KBM-7 (cell line): Measurements from ENCODE around the gene GOLGA6L1.
"Not testable (repeated sequence)": the region's sequence is repeated elsewhere in the genome, so short reads cannot be mapped to it uniquely, and the experiment has no call there.

Source experiments
- DNase-seq: peaks from one replicate; pipeline ENCODE4 v3.0.0-alpha.2; 2015
- in situ Hi-C: fragments of 300-500 bp; cut with MboI; formaldehyde crosslinking; loops from 2 replicates; pipeline ENCODE4 v1.14.3; 2020; ENCODE audit warnings: low sequenced_read_pairs, low pct_unique_long_range_greater_than_20kb, mixed read lengths

GOLGA6L1 gene, protein sequence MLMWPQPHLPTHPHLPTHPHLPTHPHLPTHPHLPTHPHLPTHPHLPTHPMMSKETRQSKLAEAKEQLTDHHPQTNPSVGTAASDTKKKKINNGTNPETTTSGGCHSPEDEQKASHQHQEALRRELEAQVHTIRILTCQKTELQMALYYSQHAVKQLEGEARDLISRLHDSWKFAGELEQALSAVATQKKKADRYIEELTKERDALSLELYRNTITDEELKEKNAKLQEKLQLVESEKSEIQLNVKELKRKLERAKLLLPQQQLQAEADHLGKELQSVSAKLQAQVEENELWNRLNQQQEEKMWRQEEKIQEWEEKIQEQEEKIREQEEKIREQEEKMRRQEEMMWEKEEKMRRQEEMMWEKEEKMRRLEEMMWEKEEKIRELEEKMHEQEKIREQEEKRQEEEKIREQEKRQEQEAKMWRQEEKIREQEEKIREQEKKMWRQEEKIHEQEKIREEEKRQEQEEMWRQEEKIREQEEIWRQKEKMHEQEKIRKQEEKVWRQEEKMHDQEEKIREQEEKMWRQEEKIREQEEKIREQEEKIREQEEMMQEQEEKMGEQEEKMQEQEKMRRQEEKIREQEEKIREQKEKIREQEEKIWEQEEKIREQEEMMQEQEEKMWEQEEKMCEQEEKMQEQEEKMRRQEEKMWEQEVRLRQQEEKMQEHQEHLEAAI

DNA sequence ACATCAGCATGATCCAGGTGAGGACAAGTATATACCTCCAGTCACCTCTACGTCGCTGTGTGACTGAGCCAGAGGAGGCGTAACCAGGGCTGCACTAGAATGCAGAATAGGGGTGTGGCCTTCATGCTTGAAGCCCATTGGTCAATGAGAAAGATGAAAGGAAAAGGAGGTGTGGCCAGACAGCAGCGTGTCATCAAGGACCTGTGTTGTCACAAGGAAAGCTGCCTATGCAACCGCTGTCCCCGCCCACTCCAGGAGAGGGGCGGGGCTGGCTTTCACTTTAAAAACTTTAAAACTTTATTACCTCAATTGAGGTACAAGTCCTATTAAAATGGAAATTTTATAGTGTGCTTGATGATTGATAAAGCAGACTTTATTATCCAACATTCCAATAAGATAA, at the start of gene GOLGA6L1:
TSS of gene GOLGA6L1 (minus strand) at position 101 of the 400 bp plus-strand sequence. CDS start at position 10, 91 bp downstream.
- in situ Hi-C loops, DNase-seq: not testable (repeated sequence)

DNA sequence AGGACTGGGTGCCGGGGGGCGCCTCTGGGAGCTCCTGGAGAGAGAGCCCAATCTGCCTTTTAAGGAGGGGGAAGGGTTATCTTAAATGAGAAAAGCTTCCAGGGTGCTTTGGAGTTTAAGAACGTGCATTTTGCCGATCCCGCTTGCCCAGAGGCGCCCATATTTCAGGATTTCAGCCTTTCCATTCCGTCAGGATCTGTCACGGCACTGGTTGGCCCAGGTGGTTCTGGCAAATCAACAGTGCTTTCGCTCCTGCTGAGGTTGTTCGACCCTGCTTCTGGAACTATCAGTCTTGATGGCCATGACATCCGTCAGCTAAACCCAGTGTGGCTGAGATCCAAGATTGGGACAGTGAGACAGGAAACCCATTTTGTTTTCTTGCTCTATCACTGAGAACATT, 44.6 kb upstream of the GOLGA6L1 start:
- in situ Hi-C loops, DNase-seq: not testable (repeated sequence)

DNA sequence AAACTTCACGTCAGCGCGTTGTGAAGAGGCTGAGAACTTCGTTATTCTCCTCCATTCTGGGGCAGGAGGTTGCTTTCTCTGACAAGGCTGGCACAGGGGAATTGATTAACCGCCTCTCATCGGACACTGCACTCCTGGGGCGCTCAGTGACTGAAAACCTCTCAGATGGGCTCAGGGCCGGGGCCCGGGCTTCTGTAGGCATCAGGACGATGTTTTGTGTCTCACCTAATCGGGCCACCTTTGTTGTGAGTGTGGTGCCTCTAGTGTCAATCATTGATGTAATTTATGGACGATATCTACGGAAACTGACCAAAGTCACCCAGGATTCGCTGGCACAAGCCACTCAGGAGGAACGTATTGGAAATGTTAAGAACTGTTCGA, 43.9 kb upstream of the GOLGA6L1 start:
- in situ Hi-C loops, DNase-seq: not testable (repeated sequence)

DNA sequence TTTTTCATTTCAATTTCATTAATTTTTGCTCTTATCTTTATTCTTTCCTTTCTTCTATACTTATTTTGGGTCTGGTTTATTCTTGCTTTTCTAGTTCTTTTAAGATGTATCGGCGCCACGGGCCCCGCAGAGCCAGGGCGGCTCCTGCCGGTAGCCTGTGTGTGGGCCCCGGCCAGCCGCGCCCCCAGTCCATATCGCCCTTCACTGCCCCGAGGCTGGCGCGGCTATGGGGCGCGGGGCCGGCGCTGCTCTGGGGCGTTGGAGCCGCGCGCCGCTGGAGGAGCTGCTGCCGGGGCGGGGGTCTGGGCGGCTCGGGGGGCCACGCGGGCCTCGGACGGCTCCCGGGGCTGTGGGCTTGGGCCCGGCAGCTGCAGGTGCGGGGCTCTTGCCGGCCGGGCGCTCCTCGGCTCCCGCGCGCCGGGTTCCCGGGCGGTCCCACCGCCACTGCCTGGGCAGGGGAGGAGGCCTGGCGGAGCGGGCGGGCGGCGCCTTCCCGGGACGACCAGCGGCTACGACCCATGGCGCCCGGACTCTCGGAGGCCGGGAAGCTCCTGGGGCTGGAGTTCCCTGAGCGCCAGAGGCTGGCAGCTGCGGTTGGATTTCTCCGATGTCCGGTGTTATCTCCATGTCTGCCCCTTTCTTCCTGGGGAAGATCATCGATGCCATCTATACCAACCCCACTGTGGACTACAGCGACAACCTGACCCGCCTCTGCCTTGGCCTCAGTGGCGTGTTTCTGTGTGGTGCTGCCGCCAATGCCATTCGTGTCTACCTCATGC, 43.3 kb upstream of the GOLGA6L1 start:
- DNase-seq, in situ Hi-C loops: not testable (repeated sequence)

DNA sequence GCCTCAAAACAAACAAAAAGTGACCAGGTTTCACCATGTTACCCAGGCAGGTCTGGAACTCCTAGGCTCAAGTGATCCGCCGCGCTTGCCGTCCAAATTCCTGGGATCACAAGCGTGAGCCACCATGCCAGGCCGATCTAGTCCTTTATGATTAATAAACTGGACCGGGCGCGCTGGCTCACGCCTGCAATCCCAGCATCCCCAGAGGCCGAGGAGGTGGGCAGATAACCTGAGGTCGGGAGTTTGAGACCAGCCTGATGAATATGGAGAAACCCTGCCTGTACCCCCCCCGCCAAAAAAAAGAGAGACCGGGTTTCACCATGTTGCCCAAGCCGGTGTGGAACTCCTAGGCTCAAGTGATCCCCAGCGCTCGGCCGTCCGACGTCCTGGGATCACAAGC, 40.1 kb upstream of the GOLGA6L1 start:
- in situ Hi-C loops, DNase-seq: not testable (repeated sequence)

DNA sequence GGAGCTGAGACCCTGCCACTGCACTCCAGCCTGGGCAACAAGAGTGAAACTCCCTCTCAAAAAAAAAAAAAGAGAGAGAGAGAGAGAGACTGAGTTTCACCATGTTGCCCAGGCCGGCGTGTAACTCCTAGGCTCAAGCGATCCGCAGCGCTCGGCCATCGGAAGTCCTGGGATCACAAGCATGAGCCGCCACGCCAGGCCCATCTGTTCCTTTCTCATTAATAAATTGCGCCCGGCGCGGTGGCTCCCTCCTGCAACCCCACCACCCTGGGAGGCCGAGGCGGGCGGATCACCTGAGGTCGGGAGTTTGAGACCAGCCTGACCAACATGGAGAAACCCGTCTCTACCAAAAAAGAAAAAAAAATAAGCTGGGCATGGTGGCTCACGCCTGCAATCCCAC, 39.0 kb upstream of the GOLGA6L1 start:
- in situ Hi-C loops, DNase-seq: not testable (repeated sequence)

DNA sequence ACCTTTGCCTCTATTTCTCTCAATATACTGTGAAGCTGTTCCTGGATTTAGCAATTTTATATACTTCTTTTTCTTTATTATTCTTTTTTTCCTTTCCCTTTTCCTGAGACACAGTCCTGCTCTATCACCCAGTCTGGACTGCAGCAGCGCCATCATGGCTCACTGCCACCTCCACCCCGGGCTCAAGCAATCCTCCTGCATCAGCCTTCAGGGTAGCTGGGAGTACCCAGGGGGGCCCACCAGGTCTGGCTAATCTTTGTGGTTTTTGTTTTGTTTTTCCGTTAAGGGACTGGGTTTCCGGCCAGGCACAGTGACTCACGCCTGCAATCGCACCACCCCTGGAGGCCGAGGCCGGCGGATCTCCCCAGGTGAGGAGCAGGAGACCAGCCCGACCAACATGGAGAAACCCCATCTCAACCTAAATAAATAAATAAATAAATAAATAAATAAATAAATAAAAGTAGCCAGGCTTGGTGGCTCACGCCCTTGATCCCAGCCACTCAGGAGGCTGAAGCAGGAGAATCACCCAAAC, 38.1 kb upstream of the GOLGA6L1 start:
- DNase-seq, in situ Hi-C loops: not testable (repeated sequence)

DNA sequence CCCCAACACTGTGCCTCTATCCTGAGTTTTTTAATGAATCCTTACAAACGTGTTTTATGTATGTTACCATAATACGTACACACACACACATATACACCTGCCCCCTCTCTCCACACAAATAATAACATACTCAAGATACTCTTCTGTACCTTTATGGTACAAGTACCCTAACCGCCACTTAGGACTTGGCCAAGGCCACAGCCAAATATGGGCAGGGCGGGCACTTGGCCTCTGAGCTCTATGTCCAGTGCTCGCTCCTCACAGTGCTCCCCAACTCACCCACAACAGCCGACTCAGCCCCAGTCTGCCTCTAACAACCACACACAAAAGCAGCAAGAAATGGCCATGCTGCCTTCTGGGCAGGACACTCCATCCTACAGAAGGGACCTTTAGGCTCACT, 3.8 kb downstream of the GOLGA6L1 start:
- DNase-seq = not testable (repeated sequence)

DNA sequence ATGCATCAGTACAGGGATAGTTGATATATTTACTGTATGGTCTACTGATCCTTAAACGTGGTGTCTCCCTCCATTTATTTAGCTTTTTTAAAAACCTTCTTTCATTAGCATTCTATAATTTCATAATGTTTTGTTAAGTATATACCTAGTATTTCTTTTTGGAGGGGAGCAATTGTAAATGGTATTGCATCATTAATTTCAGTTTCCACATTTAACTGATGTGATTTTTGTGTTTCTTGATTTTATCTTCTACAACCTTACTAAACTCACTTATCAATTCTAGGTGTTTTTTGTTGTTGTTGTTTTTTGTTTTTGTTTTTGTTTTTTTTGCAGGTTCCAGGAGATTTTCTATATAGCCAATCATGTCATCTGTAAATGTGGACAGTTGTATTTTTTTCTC, 18.4 kb downstream of the GOLGA6L1 start:
- in situ Hi-C loops = loop anchor here (25.0 kb wide), 1 partner anchor 206 kb away; no protein-coding TSS in a partner anchor
- DNase-seq = no peak

More for the DNA sequence above, 3.8 kb downstream of the GOLGA6L1 start:
- in situ Hi-C loops = not testable (repeated sequence)

DNA sequence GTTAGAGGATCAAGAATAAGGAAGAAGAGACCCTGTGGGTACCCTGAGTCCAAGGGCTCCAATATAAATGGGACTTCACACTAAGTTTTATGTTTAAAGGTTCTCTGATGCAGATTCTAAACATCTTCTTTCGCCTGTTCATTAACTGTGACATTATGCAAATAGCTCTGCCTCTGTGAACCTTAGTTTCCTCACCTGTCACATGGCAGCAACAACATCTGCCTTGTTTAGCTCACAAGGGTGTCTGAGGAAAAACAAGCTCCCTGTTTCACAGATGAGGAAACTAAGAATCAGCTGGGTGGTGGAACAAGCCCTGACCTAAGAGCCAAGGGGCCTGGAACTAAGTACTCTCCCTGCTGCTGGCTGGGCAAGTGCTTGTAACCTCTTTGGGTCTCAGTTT, 40.8 kb downstream of the GOLGA6L1 start:
- DNase-seq = no peak
- in situ Hi-C loops = no loop called here

DNA sequence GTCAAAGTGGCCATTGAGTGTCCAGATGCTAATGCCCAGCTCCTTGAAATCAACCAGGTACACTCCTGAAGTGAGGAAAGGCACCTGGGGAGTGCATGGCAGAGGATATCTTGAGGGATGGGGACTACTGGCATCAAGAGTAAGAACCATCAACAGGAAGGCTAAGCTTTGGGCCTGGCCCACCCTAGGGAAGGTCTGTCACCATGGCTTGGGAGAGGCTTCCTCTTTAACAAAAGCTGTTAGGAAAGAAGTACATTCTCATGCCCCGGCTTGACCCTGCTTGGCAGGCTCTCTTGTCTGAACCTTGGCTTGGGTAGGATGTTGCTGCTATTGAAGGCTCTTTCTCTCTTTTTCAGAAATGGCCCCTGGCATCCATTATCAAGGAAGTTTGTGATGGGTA, 53.5 kb downstream of the GOLGA6L1 start:
- in situ Hi-C loops = no loop called here
- no peak for DNase-seq

DNA sequence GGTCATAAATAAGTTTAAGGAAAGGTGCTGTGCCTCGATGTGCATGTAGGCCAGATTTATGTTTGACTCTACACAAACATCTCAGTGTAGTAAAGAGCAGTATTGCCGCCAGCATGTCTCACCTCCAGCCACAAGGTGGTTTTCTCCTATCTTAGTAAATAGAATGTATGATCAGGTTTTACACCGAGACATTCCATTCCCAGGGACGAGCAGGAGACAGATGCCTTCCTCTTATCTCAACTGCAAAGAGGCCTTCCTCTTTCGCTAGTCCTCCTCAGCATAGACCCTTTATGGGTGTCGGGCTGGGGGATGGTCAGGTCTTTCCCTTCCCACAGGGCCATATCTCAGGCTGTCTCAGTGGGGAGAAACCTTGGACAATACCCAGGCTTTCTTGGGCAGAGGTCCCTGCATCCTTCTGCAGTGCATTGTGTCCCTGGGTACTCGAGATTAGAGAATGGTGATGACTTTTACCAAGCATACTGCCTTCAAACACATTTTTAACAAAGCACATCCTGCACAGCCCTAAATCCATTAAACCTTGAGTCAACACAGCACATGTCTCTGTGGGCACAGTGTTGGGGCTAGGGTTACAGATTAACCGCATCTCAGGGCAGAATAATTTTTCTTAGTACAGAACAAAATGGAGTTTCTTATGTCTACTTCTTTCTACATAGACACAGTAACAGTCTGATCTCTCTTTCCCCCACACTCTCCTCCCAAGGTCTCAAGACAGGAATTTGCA, 54.5 kb downstream of the GOLGA6L1 start:
- in situ Hi-C loops, DNase-seq: not testable (repeated sequence)

DNA sequence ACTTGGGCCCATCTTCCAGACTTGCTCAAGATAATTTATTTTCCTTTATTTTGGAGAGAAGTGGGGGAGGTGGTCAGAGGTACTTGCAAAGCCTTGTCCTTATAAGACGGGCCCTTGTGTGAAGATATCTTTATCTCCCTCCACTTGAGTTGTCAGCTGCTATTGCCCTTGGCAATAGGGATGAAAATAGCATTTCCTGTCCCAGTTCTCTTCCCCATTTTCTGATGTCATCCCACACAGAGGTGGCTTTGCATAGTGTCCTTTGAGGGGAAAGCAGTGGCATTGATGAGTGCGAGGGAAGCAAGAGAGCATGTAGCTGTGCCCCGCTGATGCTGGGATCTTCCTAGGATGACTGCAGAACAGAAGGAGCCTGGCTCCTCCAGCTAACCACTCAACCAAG, 55.4 kb downstream of the GOLGA6L1 start:
- peak; percentile 19 for DNase-seq
- in situ Hi-C loops = no loop called here

DNA sequence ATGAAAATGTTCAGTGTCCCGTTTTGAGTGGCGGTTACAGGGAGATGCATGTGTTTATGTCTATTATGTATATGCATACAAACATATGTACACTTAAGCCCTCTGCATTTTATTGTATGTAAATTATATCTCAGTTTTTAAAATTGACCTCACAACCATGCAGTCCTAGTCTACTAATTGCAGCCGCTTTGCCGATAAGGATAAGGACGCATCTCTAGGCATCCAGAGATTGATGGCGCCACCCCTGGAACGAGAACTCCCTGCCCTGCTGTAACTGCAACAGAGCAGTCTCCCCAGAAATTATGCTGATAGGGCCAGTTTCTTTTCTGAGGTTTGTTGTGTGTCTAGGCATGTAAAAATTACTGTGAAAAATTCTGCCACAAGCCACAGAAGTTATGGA, 56.9 kb downstream of the GOLGA6L1 start:
- no peak for DNase-seq
- in situ Hi-C loops = loop anchor here (10.0 kb wide), 1 partner anchor 75 kb away; no protein-coding TSS in a partner anchor
